Inferior parietal cortex (tissue), 1 donor: ENCODE data around the gene MPHOSPH9.
"Not testable (repeated sequence)": the region's sequence is repeated elsewhere in the genome, so short reads cannot be mapped to it uniquely, and the experiment has no call there.

Source experiments
- DNase-seq: peaks from one replicate; pipeline ENCODE4 v3.0.0-alpha.2; 2016; ENCODE audit errors: extremely low spot score

Gene MPHOSPH9

DNA sequence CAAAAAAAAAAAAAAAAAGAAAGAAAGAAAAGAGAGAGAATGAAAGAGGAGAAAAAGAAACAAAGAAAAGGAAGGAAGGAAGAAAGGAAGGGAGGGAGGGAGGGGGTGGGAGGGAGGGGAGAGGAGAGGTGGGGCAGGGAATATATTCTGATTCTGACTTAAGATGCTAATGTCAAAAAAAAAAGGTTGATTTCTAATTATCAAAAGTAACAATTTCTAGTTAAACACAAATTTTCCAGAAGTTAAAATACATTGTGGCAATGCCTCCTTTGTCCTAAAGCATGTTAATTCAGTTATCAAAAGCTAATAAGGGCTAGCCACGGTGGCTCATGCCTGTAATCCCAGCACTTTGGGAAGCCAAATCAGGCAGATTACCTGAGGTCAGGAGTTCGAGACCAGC is 7.5 kb downstream of the MPHOSPH9 start:
- DNase-seq, result no peak

- no peak for DNase-seq
Observed at GRCh38 chr12:123223241-123223668, 9.7 kb downstream of the MPHOSPH9 start.

DNA sequence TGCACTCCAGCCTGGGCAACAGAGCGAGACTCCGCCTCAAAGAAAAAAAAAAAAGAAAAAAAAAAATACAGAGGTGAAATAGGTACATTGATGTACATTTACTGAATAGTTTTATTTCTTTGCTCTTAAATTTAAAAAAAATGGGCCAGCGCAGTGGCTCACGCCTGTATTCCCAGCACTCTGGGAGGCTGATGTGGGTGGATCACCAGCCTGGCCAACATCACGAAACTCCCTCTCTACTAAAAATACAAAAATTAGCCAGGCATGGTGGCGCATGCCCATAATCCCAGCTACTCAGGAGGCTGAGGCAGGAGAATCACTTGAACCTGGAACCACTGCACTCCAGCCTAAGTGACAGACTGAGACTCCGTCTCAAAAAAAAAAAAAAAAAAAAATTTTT is 25.1 kb downstream of the MPHOSPH9 start:
- not testable (repeated sequence) for DNase-seq

GRCh38 chr12:123206794-123207193 is 26.1 kb downstream of the MPHOSPH9 start:
- not testable (repeated sequence) for DNase-seq

GRCh38 chr12:123200414-123200813 is 32.5 kb downstream of the MPHOSPH9 start:
- DNase-seq, result no peak

- DNase-seq, result no peak
Observed at GRCh38 chr12:123199936-123200335, 33.0 kb downstream of the MPHOSPH9 start.

DNA sequence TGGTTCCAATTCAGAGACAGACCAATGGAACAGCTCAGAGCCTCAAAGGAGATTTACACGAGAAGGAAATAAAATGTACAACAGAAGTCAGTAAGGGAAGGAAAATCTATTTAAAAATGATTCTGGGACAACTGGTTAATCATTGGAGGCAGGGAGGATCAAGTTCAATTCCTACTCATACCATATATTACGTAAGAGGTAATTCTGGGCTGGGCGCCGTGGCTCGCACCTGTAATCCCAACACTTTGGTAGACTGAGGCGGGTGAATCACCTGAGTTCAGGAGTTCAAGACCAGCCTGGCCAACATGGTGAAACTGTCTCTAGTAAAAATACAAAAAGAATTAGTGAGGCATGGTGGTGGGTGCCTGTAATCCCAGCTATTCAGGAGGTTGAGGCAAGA is 45.3 kb downstream of the MPHOSPH9 start:
- DNase-seq, result no peak

DNA sequence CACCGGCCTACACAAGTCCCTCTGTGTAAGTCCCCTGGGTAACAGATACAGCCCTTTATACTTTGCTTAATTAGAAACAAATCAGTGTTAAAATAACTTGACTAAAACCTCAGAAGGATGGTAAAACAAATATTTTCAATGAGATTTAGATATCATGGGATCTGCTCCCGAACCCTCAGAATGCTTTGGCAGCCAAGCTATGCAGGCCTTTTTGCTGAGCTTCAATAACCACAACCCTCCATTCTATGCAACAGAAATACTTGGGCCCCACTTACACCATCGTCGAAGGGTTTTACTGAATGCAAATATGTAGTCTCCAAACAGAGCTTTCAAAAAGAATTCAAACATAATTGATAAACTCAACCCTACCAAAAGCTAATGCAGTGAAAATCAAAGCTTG is 52.8 kb downstream of the MPHOSPH9 start:
- DNase-seq, result no peak

GRCh38 chr12:123171967-123172366 is 61.0 kb downstream of the MPHOSPH9 start:
- no peak for DNase-seq

- no peak for DNase-seq
Observed at GRCh38 chr12:123167329-123167728, 65.6 kb downstream of the MPHOSPH9 start.

- DNase-seq, result no peak
Observed at GRCh38 chr12:123165537-123165936, 67.4 kb downstream of the MPHOSPH9 start.

GRCh38 chr12:123164710-123165261 is 68.2 kb downstream of the MPHOSPH9 start:
- no peak for DNase-seq

DNA sequence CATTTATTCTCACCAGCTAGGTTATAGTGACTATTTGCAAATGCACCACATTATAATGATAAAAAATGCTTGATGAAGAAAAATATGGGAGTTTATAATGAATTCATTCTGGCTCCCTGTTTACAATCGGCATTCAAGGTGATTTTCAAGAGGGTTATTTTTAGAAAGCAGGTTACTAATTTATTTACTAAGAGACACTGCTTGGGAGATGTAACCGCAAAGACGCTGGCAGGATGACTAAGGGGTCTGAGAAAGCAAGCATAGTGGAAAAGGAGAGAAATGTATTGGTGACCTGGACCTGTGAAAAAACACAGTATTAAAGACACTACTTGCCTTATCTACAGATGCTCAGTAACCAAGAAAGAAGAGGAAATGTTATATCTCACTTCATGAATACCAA is 68.7 kb downstream of the MPHOSPH9 start:
- DNase-seq, result no peak

DNA sequence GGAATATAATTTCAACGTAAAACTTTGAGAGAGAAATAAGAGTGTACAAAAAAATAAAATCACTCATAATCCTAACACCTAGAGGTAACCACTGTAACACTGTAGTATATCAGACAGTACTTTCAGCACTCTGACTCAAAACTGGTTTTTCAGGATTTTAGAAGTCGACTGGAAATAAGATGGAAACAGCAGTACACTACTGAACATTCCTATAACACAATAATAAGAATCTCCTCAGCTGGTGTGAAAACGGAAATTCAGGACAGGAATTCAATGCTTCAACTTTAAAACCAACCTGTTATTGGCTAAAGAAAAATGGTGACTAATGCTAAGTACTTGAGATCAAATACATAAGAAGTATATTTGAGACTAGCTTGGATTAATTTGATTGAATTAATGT is 69.7 kb downstream of the MPHOSPH9 start:
- no peak for DNase-seq

DNA sequence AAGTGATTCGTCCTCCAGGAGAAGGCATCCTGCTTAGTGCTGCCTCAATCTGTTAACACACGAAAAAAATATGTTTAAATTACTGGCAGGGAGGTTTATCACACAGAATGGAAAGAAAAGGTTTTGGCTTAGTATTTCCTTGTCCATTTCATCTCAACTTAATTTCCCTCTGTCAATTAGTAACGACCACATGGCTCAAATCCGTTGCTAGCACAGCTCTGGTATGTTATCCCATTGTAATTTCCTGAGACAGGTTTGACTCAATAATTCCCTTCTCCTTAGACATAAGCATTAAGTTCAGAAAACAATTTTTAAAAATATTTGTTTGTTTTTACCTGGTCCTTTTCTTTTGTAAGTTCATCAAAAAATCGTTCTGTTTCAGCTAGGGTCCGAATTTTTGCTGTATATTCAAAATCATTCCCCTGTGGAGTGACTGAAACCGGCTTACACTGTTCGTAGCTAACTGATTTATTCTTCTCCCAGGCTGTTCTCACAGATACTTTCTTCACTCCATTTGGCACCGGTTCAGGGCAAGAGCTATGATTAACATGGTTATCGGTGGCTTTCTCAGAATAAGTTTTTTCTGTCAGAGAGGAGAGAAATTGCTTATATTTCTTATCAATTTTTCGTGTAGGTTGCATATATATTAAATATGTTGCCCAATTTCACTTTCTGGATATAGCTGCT is 72.0 kb downstream of the MPHOSPH9 start:
- DNase-seq, result no peak

GRCh38 chr12:123153906-123154305 is 79.0 kb downstream of the MPHOSPH9 start:
- no peak for DNase-seq

DNA sequence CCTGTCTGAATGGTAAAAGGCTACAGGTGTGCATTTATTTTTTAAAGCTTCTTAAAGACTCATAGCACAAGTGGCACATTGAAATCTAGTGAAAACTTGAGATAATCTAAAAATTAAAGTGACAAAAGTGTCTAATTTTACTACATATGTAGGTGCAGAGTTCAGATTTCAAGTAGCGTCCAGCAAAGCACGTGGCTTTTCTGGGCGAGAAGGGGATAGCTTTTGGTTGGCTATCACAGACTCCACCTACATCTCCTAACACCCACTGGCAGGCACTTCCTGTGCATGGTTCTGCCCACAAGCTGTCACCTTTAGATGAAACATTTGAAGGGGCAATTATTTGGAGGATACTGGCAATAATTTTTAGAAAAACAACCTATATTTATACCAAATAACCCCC is 80.1 kb downstream of the MPHOSPH9 start:
- DNase-seq, result no peak

- no peak for DNase-seq
Observed at GRCh38 chr12:123151457-123152454, 81.2 kb downstream of the MPHOSPH9 start.

- no peak for DNase-seq
Observed at GRCh38 chr12:123150744-123151456, 82.0 kb downstream of the MPHOSPH9 start, which contains the start of gene PITPNM2. TSS of gene PITPNM2 (minus strand) at chr12:123151090. CDS start at chr12:123034590, 116,500 bp downstream.

DNA sequence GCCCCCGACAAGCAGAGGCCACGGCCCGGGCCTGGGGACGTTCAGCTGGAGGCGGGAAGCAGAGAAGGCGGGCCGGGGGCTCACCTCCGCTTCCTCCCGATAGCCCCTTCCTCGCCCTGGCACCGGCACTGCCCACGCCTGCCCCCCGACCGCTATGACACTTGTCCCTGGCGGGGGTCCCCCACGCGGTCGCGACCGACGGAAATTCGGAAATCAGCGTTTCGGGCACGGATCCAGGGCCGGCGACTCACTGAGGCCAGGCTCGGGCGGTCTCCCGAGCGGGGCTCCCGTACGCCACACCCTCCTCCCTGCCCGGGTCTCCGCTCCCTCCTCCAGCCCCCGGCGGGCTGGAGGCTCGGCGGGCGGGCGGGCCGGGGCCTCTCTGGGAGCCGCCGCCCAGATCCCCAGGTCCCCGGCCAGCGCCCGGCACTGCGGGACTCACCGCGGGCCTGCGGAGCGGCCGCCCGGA is 82.6 kb downstream of the MPHOSPH9 start:
- DNase-seq, result no peak

DNA sequence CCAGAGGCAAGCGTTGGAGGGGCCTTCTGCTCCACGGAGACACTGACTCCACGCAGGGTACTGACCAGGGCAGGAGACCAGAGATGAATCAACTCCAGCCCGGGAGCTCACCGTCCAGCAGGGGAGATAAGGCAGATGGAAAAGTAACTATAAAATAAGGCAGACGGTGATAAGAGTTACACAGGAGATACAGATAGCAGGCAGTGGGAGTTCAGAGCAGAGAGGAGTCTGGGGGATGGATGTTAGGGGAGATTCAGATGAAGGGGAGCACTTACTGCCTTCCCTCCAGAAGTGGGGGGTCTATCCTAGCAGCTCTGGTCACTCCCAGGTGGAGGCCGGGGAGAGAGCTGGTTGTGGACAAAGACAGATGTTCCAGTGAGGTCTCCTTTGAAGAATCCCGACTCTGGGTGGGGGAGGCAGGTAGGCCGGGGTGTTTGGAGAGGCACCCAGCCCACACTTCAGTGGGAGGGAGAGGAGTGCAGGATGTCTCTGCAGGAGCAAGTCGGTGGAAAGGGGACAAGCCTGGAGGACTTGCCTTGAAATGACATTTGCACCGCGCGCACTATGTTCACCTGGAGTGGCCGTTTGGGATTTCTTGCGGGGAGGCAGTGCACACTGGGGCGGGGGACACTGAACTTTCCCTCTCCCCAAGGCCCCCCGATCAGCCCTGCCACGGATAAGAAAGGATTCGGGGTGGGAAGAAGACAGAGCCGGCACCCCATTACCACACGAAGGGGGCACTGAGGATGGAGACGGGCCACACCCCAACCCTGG is 83.3 kb downstream of the MPHOSPH9 start:
- DNase-seq, result no peak
